Testis (tissue), 2 donors: Measurements from ENCODE around the gene AHCYL2.

Source experiments
- POLR2A ChIP-seq: fragments of 450-650 bp; IDR thresholded peaks from one replicate; pipeline ENCODE4 v1.6.1; 2017; ENCODE audit warnings: antibody characterized with exemption, mild to moderate bottlenecking, moderate library complexity
- TF ChIP-seq, protein P1 (sequence below), 3 experiments: fragments of 450-650 bp in 2 of 3; fragments of 200-600 bp in 1 of 3; sonication (generic) in 1 of 3; IDR thresholded peaks; one replicate each; pipeline ENCODE4 v1.5.1; 2016 to 2019; ENCODE audit warnings: antibody characterized with exemption in 3 of 3, mild to moderate bottlenecking in 2 of 3, moderate library complexity in 1 of 3

GRCh38 chr7:129450295-129450694 lies 225.5 kb downstream of the AHCYL2 start:
- TF ChIP-seq, protein P1, sequence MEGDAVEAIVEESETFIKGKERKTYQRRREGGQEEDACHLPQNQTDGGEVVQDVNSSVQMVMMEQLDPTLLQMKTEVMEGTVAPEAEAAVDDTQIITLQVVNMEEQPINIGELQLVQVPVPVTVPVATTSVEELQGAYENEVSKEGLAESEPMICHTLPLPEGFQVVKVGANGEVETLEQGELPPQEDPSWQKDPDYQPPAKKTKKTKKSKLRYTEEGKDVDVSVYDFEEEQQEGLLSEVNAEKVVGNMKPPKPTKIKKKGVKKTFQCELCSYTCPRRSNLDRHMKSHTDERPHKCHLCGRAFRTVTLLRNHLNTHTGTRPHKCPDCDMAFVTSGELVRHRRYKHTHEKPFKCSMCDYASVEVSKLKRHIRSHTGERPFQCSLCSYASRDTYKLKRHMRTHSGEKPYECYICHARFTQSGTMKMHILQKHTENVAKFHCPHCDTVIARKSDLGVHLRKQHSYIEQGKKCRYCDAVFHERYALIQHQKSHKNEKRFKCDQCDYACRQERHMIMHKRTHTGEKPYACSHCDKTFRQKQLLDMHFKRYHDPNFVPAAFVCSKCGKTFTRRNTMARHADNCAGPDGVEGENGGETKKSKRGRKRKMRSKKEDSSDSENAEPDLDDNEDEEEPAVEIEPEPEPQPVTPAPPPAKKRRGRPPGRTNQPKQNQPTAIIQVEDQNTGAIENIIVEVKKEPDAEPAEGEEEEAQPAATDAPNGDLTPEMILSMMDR (IDR thresholded peaks at IDR 0.05) = no peak
- no peak for TF ChIP-seq POLR2A
